GM18907 (cell line): ENCODE data around the gene CD6.
A peak's percentile ranks its signal among the peaks of the same experiment; 100 is the strongest.
"Not testable (repeated sequence)": the region's sequence is repeated elsewhere in the genome, so short reads cannot be mapped to it uniquely, and the experiment has no call there.

Experiments
- ATAC-seq: cut with Tn5 transposase; IDR thresholded peaks from one replicate; pipeline ENCODE4 v1.9.1; 2021; ENCODE audit warnings: mild to moderate bottlenecking, moderate library complexity; ENCODE audit not compliant: unreplicated experiment

The CD6 gene

DNA sequence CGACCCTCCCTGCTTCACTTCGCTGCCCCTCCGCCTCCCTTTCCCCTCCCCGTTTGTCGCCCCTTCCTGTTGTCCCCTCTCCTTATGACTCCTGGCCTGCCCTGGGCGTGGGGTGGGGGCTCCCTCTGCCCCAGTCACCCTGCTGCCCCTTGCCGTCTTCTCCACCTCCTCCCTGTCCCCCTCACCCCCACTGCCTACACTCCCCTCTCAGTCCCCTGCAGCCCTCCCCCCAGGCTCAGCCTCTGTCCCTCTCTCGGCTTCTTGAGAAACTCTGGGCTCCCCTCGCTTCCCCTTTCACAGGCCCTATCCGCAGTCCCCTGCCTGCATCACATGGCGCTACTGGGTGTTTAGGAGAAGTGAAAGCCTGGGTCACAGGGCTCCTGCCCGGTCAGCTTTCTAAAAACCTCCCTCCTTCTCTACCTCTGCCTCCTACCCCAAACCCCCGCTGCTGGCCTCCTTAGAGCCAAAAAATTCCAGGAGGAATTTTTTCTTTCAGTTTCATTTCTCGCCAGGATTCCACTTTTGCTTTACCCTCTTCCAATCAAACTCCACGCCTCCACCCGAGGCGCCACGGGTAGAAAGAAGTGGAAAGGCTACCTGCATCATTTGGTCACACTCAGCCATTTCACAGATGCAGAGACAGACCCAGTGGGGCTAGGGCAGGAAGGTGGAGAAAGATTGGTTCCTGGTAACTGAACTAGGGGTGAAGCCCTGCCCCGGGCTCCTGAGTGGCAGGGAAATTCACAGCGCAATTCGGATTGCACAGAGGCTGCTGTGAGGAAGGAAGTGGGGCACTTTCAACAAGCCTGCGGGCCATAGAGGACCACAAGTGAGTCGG, 19.4 kb upstream of the CD6 start, which contains the start of gene SLC15A3:
Gene SLC15A3, minus strand, starts transcription at position 273 of the 838 bp plus-strand sequence. CDS start 625 bp downstream, outside the sequence.
- ATAC-seq, result peak; percentile 68

DNA sequence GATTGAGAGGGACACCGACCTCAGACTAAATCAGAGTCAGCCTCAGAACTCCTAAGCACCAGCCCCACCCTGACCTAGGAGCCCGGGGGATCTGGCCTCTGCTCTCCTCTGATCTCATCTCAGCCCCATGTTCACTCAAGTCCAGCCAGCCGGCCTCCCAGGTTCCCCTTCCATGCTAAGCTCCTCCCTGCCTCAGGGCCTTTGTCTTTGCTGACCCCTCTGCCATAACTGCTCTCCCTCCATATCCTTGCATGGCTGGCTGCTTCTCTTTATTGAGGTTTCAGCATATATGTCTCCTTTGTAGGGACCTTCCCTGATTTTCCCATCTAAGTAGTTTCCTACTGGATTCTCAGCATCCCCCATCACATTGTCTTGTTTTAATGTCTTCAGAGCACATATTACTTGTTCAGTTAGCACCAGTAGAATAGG, 18.7 kb upstream of the CD6 start:
- no peak for ATAC-seq

DNA sequence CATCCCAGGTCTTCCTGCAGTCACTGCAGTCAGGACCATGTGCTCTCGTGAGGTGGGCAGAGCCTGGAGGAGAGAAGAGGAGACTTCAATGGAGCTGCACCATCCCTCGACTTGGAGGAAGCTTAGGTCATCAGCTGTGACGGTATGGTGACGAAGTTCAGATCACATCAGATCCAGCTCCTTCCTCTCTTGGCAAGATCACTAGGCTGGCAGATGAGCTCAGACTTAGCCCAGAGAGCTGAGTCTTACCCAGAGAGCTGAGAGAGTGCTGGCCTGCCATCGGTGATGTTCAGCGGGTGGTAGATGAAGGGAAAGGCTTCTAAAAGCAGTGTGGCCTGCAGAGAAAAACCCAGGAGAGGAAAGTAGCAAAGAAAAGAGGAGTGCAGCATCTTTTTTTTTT, 17.7 kb upstream of the CD6 start:
- no peak for ATAC-seq

DNA sequence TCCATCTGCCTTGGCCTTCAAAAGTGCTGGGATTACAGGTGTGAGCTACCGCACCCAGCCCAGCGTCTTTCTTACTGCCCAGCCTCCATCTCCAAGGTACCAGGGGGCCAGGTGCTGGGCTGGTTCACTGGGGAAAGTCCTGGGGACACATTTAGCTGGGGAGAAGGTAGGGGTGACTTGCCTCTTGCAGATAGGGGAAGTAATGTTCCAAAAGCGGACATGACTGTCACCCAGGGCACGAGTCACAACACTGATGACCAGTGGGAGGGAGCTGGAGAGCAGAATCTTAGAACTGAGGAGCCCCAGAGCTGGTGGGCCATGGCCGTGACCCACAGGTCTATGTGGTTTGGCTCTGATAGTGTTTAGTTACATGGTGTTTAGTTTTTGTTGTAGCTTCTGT, 17.1 kb upstream of the CD6 start:
- no peak for ATAC-seq

DNA sequence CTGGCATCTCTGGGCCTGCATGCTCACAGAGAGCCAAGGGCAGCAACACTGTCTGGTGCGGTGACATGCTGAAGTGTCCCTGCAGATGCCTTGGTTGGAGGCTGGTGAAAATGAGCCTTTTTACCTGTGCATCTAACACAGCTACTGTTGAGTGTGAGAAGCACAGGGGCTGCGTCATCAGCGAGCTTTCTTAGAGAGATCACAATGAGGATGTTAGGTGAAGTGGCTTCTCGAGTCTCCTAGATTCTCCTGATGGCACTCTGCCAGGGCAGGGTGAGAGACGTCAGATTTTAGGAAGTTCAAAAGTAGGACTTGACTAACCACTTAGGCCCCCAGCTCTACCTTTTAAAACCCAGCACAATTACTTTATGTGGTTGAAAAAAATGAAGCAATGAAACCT, 15.9 kb upstream of the CD6 start:
- ATAC-seq, result no peak

DNA sequence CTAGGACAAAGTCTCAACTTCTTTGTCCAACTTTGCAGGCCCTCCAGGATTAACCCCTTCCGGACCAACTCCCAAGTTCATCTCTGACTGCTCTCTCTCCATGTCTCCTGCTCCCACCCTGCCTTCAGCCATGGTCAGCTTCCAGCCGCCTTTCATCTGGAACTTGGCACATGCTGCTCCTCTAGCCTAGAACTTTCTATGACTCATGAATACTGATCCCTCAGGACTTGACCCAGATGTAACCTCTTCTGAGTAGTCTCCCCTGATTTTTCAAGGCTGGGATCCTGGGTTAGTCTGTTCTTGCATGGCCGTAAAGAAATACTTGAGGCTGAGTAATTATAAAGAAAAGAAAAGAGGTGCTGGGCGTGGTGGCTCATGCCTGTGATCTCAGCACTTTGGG, 14.3 kb upstream of the CD6 start:
- no peak for ATAC-seq

DNA sequence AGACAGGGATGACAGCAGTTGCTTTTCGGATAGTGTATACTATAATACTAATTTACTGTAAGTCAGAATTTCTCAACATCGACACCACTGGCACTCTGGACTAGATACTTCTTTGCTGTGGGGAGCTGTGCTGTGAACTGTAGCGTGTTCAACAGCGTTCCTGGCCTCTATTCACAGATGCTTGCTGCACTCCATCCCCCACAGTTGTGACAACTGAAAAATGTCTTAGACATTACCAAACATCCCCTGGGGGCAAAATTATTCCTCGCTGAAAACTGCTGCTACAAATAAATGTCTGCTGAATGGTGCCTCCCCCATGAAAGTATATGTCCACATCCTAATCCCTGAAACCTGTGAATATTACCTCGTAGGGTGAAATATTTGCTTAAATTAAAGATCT, 12.0 kb upstream of the CD6 start:
- ATAC-seq, result no peak

DNA sequence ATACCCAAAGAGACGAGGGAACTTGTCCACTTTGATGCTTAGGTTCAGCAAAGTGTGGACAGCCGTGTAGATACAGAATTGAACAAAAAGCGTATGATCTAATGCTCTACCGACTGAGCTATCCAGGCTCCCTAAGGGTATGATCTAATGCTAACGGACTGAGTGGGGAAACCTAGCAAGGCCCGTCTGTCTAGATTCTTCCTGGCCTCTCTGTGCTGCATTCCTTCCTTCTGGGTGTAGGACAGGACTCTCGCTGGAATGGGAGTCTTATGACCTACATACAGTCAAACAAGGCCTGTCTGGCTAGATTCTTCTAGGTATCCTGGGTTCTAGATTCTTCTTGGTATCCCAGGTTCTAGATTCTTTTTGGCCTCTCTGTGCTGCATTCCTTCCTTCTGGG, 11.1 kb upstream of the CD6 start:
- no peak for ATAC-seq

DNA sequence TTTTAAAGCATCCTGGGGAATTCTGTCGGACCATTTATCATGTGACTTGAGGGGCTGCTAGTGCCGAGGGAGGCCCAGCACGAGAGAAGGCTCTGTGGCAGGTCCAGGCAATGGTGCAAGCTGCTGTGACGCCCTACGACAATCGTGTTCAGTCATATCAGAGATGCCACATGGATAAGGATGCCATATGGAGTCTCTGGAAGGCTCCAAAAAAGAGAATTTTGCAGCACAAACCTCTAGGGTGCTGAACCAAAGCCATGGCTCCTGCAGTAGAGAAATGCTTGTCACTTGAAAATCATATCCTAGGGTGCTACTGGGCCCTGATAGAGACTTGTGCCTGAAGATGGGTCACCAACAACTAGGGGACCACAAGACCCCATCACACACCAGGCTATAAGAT, 6.7 kb upstream of the CD6 start:
- no peak for ATAC-seq

DNA sequence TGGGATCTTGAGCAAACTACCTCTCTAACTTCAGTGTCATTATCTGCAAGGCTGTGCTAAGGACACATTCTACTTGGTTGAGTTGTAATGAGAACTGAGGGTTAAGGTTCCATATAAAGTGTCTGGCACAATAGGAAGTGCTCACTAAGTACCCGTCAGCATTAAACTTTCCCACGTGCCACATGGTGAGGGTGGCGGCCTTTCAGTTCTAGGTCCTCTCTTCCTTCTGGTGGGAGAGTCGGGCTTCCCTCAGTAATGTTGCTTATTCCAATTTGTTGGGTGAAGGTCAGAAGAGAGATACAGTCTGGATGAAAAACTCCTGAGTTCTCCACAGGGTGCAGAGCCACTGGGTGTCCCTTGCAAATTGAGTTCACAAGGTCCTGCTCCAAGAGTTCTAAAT, 4.6 kb upstream of the CD6 start:
- no peak for ATAC-seq

DNA sequence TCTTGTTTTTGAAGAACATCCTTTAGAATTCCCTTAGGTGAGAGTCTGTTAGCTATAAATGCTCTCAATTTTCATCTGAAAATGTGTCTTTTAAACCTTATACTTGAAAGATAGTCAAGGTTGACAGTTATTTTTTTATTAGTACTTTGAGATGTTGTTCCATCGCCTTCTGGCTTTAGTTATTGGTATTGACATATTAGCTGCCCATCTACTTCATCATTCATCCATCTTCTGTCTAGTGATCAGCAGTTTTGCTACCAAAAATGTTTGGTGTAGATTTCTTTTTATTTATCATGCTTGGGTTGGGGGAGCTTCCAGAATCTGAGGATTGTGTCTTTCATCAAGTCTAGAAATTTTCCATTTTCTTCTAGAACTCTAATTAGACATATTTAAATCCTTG, 3.3 kb upstream of the CD6 start:
- ATAC-seq, result no peak

DNA sequence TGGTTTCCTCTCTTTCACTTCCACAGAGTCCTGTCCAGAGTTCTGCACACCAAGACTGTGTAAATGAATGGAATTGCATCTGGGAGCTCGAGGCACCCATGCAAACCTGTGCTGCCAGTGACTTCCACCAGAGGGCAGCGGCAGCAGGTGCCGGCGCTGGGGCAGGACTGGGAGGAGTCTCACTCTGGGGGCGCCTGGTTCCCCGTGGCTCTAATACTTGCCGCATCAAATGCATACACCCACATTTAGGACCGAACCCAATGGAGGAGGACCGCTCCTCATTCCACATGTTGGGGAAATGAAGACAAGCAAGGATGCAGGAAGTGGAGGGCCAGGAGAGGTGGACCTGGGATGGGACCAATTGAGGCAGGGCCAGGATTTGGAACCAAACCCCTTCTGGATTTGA, 1.1 kb upstream of the CD6 start:
- ATAC-seq, result peak; percentile 48

DNA sequence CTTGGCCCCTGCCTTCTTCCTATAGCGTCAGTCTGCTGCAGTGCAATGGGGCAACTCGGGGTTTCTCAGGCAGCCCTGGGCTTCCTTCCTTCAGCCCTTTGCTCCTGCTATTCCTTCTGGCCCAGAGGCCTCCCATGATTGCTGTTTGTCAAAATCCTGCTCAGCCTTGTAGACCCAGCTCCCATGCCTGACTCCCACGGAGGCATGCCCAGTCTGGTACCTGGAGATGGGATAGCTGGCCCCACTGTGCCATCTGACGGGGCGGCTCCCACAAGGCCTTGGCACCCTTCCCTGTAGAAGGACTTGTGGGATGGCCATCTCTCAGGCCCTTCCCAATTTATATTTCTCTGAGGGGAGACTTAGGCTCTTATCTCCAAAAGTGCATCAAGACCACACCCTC, 590 bp upstream of the CD6 start:
- ATAC-seq, result no peak

DNA sequence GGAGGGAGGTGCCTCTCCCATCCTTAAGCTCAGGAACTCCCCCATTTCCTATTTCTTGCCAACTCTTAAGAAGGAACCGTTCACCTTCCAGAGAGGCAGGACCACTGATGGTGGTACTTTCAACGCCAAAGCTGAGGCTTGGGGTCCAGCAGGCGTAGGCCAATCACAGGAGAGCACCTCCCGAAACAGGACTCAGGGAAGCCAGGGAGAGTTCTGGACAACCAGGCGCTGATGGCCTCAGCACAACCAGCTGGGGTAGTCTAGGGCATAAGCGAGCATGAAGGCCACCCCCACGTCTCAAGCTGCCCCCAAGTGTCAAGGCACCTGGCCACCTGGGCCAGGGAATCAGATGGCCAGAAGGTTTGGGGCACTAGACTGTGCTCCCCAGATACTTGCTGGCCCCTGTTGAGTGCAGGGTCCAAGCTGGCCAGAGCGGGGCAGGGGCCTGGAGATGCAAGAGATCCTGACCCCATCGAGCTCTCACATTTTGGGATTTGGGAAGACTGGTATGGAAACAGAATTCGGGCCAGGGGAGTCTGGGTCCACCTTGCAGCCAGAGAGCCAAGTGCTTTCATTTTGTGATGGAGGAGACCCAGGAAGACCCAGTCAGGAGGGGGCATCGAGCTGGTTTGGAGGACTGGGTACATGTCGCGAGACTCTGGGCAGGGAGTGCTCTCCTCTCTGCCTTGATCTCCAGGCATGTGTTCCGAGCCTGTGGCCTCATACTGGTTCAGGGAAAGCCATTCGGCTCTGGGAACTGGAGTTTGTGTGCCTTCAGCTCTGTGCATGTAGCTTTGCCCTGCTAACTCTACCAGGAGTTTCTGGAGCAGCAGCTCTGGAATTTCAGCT, 926 bp downstream of the CD6 start:
- no peak for ATAC-seq

DNA sequence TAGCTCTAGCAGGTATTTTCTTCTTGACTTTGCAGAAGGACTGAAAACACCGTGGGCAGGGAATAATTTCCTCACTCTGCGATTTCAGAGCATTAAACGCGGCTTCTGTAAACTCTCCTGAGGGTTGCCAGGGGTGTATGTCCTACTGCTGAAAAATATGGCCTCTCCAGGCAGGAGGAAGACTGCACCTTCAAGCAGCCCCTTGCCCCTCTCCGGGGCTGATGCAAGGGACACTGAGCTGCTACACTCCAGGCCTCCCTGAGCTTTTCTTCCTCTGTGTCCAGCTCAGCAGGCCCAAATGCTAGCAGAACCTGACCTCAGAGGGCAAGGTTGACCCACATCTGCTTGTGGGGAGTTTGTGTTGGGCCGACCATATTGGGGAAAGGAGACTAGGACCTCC, 2.2 kb downstream of the CD6 start:
- no peak for ATAC-seq

DNA sequence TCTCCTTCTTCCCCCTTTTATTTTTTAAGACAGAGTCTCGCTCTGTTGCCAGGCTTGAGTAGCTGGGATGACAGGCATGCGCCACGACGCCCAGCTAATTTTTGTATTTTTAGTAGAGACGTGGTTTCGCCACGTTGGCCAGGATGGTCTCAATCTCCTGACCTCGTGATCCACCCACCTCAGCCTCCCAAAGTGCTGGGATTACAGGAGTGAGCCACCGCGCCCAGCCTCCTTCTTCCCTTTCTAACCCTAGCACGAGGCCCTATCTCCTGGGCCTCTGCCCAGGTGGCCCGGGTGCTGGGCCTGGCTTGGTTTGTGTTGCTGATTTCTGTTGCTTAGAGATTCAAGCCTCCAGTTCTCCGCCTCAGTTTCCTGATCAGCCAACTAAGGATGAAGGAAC, 2.8 kb downstream of the CD6 start:
- not testable (repeated sequence) for ATAC-seq

DNA sequence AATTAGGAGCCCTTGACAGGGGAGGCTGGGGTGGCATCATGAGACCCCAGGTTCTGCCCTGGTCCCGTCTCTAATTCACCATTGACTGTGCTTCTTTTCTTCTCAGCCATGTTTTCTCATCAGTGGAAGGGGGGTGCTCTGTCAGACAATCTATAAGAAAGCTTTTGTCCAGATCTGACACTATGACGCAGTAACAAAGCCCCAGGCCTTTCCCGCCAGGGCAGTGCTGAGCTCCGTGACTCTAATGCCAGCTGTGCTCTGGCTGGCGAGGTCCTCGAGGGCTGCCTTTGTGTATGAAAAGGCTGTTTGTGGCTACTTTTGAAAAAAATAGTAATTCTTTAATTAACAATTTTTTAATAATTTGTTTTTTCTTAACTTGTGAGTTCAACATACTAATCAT, 3.2 kb downstream of the CD6 start:
- ATAC-seq, result no peak

DNA sequence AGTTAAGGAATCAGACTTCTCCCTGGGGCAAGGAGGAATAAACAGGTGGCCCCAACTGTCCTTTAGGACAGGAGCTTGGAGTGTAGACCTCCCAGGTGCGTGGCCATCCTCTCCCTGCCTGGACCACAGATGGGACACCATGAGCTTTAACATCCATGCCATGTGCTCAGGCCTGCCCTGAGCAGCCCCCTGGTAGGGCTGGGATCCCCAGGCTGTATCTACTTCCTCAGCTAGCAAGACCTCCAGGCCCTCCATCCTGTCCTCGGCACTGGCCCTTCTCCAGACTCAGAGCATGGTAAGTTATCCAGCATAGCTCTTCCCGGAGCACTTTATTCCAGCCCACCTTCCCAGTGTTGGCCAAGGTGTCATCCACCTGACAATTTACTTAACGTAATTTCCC, 5.7 kb downstream of the CD6 start:
- ATAC-seq, result no peak

DNA sequence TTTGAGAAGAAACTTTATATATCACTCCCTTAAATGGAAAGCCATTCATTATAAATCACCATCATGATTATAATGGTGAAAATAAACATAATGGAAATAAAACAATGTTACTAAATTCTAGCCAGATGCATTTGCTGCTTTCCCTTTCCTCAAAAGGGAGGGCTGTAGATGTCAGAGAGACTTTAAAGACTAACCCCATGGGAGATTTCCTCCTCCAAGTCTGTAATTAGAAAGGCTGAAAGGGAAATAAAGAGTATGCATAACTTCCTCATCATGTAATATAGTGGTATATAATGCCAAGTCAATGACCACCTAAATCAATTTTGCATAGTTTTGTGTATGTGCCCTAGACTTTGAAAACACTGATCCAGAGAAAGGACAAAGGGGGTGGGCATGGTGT, 6.4 kb downstream of the CD6 start:
- no peak for ATAC-seq

DNA sequence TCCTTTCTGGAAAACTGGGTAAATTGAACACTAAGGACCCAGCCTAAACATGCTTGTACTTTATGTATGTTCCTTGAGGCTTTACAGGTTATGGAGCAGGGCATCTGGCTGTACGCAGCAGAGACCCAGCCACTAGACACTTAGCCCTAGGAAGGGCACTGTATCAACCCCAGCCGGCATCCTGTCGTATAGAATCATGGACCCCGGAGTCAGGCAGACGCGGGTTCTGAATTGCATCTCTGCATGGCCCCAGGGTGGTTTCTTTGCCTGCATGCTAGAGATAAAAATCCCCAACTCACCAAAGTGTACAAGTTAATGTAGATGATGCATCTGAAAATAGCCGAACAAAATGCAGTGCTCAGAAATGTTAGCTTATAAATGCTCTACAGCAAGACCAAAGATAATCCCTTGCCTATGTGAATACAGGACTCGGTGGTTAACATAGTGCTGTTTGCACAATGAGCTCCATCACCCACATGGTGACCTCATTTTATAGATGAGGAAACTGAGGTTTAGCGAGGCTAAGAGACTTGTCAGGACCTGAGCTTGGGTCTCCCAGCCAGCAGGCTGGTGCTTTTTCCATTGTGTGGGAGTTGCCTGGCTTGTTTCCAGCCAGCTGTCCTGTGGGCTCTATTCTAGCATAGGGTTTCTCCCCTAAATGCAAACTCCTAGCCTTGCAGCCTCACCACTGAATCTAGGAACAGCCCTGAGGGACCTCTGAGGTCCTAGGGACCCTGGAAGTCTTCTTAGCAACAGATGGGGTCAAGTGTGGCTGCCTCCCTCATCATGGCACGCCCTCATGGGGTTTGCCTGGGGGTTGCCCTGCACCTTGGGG, 7.3 kb downstream of the CD6 start:
- ATAC-seq, result no peak

DNA sequence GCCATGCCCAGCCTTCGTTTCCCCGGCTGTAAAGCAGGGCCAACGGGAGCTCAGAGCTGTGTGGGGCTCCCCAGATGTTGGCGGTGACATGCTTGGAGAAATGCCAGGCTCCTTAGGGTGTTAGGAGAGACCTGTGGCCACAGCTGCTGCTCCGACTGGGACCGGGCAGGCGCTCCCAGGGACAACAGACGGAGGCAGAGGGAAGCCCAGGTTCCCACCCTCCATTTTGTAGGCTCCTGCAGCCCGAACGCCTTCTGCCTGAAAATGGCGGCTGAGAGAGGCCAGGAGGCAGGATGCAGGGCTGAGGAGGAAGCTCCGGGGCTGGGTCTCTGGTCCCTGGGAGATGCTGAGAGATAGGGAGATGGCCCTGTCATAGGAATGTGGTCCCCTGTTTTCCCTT, 10.0 kb downstream of the CD6 start:
- no peak for ATAC-seq
